HepG2 (cell line): Measurements from ENCODE around the gene PPFIA4.

Experiments
- CTCF ChIP-seq: sonication (generic); formaldehyde crosslinking; IDR thresholded peaks from 2 replicates; pipeline ENCODE4 v1.5.0; 2020; ENCODE audit warnings: mild to moderate bottlenecking, missing genetic modification reagents, moderate library complexity
- MIER3 ChIP-seq: IDR thresholded peaks from 2 replicates; pipeline ENCODE4 v1.6.1; 2016; ENCODE audit warnings: missing compliant biosample characterization, borderline replicate concordance
- POLR2AphosphoS5 ChIP-seq: IDR thresholded peaks from 2 replicates; pipeline ENCODE4 v1.6.1; 2012; ENCODE audit warnings: low read depth, low read length
- SALL2 ChIP-seq: sonication (generic); formaldehyde crosslinking; IDR thresholded peaks from 2 replicates; pipeline ENCODE4 v1.8.1; 2023; ENCODE audit warnings: mild to moderate bottlenecking, missing genetic modification reagents, inconsistent platforms
- U2AF1 ChIP-seq: fragments of 200-400 bp; formaldehyde crosslinking; optimal IDR thresholded peaks from 2 replicates; pipeline ENCODE3; 2017; ENCODE audit warnings: mild to moderate bottlenecking, low read depth, low read length
- ZNF883 ChIP-seq: sonication (generic); formaldehyde crosslinking; IDR thresholded peaks from 2 replicates; pipeline ENCODE4 v1.5.1; 2020; ENCODE audit warnings: mild to moderate bottlenecking, missing genetic modification reagents; ENCODE audit errors: not compliant biosample characterization
- TF ChIP-seq, protein P1 (sequence below): sonication (generic); formaldehyde crosslinking; IDR thresholded peaks from 2 replicates; pipeline ENCODE4 v1.4.0; 2020; ENCODE audit warnings: missing genetic modification reagents

- no peak for TF ChIP-seq SALL2 (CRISPR knock-in tag)
- TF ChIP-seq ZNF883: no peak
- TF ChIP-seq MIER3 (CRISPR knock-in tag): no peak
- TF ChIP-seq, protein P1, sequence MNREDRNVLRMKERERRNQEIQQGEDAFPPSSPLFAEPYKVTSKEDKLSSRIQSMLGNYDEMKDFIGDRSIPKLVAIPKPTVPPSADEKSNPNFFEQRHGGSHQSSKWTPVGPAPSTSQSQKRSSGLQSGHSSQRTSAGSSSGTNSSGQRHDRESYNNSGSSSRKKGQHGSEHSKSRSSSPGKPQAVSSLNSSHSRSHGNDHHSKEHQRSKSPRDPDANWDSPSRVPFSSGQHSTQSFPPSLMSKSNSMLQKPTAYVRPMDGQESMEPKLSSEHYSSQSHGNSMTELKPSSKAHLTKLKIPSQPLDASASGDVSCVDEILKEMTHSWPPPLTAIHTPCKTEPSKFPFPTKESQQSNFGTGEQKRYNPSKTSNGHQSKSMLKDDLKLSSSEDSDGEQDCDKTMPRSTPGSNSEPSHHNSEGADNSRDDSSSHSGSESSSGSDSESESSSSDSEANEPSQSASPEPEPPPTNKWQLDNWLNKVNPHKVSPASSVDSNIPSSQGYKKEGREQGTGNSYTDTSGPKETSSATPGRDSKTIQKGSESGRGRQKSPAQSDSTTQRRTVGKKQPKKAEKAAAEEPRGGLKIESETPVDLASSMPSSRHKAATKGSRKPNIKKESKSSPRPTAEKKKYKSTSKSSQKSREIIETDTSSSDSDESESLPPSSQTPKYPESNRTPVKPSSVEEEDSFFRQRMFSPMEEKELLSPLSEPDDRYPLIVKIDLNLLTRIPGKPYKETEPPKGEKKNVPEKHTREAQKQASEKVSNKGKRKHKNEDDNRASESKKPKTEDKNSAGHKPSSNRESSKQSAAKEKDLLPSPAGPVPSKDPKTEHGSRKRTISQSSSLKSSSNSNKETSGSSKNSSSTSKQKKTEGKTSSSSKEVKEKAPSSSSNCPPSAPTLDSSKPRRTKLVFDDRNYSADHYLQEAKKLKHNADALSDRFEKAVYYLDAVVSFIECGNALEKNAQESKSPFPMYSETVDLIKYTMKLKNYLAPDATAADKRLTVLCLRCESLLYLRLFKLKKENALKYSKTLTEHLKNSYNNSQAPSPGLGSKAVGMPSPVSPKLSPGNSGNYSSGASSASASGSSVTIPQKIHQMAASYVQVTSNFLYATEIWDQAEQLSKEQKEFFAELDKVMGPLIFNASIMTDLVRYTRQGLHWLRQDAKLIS (CRISPR knock-in tag): no peak
- TF ChIP-seq POLR2AphosphoS5: no peak
- no peak for TF ChIP-seq U2AF1
- no peak for TF ChIP-seq CTCF
Measured at GRCh38 chr1:203051841-203052324, 25.6 kb downstream of the PPFIA4 start.
